Mucosa of descending colon (tissue), 3 donors: Measurements from ENCODE around the gene ZFPM1. TPM values are rescaled to one million over a fixed set of nuclear protein-coding genes. Genes with fewer than 3 reads are reported as not detected.
A peak's percentile ranks its signal among the peaks of the same experiment; 100 is the strongest.

Source experiments
- ATAC-seq: fragments of 200-7000 bp; cut with Tn5 transposase; one replicate; pipeline ENCODE4 v1.9.1; 2020; ENCODE audit warnings: mild to moderate bottlenecking, moderate library complexity
- DNase-seq, 3 donors: peaks; one replicate each; pipeline ENCODE4 v3.0.0-alpha.2; 2020
- H3K36me3 ChIP-seq: fragments of 200-600 bp; one replicate; pipeline ENCODE4 v1.8.0; 2021; ENCODE audit warnings: low read depth, mild to moderate bottlenecking
- H3K4me1 ChIP-seq: fragments of 200-600 bp; one replicate; pipeline ENCODE4 v1.8.0; 2021; ENCODE audit warnings: low read depth, mild to moderate bottlenecking
- H3K4me3 ChIP-seq: fragments of 200-600 bp; one replicate; pipeline ENCODE4 v1.8.0; 2021; ENCODE audit warnings: mild to moderate bottlenecking
- H3K9me3 ChIP-seq: fragments of 200-600 bp; one replicate; pipeline ENCODE4 v1.8.0; 2021; ENCODE audit warnings: mild to moderate bottlenecking
- intact Hi-C, 2 donors: fragments of 100-400 bp; cut with DNase I in 1 of 2; cut with micrococcal nuclease in 1 of 2; formaldehyde crosslinking; loops; one replicate each; pipeline versions ENCODE4 v1.11.0 to v1.11.1; 2022; cut with DNase I, micrococcal nuclease
- total RNA-seq, 3 donors: library from RNA; stranded (reverse); fragmentation: NEBNext Ultra II Directional in 2 of 3; extraction: Animal tissue kit (Norgen Biotek cat#: 25700) in 2 of 3; gene quantifications; one replicate each; pipeline versions ENCODE4 v1.2.1 to v1.2.4, GENCODE V29; 2021 to 2023
- TF ChIP-seq, protein P1 (sequence below): fragments of 200-600 bp; IDR thresholded peaks from one replicate; pipeline ENCODE4 v1.8.0; 2022; ENCODE audit warnings: antibody characterized with exemption, mild to moderate bottlenecking
- donor health status: DM: no; HTN: no; CAD: no; lungs with moderate emphysema.
- donor health status: DM: no; HTN: no; CAD: no.
- donor health status: DM: no; HTN: yes; CAD: no.

ZFPM1 gene
- total RNA-seq, 3 donors from 2014 or later = 5.2 to 10.3 (median 7.2) TPM

GRCh38 chr16:88420496-88420895 lies 32.6 kb upstream of the ZFPM1 start:
- no peak for ATAC-seq
- no peak for DNase-seq
- Histone ChIP-seq H3K9me3 (no peaks in the 10 kb centered on the region), H3K36me3 (no peaks in the 10 kb centered on the region), H3K4me1 (no peaks in the 10 kb centered on the region), H3K4me3 (no peak overlapping the region)
- TF ChIP-seq, protein P1, sequence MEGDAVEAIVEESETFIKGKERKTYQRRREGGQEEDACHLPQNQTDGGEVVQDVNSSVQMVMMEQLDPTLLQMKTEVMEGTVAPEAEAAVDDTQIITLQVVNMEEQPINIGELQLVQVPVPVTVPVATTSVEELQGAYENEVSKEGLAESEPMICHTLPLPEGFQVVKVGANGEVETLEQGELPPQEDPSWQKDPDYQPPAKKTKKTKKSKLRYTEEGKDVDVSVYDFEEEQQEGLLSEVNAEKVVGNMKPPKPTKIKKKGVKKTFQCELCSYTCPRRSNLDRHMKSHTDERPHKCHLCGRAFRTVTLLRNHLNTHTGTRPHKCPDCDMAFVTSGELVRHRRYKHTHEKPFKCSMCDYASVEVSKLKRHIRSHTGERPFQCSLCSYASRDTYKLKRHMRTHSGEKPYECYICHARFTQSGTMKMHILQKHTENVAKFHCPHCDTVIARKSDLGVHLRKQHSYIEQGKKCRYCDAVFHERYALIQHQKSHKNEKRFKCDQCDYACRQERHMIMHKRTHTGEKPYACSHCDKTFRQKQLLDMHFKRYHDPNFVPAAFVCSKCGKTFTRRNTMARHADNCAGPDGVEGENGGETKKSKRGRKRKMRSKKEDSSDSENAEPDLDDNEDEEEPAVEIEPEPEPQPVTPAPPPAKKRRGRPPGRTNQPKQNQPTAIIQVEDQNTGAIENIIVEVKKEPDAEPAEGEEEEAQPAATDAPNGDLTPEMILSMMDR = no peak
- intact Hi-C loops = no loop called here

DNA sequence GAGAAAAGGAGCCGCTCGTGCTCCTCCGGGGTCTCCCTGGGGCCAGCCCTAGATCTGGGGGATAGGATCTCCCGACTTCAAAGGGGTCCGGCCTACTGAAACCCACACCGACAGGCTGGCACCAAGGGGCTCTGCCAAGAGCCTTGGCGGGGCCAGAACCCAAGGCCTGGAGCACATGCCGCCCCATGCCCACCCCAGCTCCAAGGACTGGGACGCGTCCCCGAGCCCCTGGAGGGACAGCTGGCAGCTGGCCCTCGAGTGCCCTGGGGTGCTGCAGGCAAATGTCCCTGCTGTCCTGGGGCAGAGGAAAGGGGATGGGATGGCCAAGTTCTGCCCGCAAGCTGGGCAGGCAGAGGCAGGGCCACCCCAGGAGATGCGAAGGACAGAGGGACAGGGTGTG lies 31.8 kb upstream of the ZFPM1 start:
- H3K36me3 ChIP-seq = no peaks in the 10 kb centered on the region
- no peak overlapping the region for H3K4me3 ChIP-seq
- no peaks in the 10 kb centered on the region for H3K4me1 ChIP-seq
- TF ChIP-seq, protein P1 = no peak
- DNase-seq (no peak), ATAC-seq (no peak)
- intact Hi-C loops = no loop called here
- H3K9me3 ChIP-seq = no peaks in the 10 kb centered on the region

DNA sequence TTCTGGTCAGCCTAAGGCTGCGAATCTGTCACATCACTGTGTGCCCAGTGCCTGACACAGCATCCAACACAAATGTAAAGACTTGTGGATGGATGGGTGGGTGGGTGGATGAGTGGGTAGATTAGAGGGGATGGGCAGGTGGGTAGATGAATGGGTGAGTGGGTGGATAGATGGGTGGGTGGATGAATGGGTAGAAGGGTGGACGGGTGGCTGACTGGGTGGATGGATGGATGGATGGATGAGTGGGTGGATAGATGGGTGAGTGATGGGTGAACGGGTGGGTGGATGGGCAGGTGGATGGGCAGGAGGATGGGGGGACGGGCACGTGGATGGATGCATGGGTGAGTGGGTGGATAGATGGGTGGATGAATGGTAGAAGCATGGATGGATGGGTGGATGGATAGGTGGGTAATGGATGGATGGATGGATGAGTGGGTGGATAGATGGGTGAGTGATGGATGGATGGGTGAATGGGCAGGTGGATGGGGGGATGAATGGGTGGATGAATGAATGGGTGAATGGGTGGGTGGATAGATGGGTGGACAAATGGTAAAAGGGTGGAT lies 31.1 kb upstream of the ZFPM1 start:
- intact Hi-C loops = no loop called here
- TF ChIP-seq, protein P1 = no peak
- DNase-seq (no peak), ATAC-seq (no peak)
- no peaks in the 10 kb centered on the region for H3K36me3 ChIP-seq
- no peaks in the 10 kb centered on the region for H3K4me1 ChIP-seq
- no peak overlapping the region for H3K4me3 ChIP-seq
- H3K9me3 ChIP-seq = no peaks in the 10 kb centered on the region

DNA sequence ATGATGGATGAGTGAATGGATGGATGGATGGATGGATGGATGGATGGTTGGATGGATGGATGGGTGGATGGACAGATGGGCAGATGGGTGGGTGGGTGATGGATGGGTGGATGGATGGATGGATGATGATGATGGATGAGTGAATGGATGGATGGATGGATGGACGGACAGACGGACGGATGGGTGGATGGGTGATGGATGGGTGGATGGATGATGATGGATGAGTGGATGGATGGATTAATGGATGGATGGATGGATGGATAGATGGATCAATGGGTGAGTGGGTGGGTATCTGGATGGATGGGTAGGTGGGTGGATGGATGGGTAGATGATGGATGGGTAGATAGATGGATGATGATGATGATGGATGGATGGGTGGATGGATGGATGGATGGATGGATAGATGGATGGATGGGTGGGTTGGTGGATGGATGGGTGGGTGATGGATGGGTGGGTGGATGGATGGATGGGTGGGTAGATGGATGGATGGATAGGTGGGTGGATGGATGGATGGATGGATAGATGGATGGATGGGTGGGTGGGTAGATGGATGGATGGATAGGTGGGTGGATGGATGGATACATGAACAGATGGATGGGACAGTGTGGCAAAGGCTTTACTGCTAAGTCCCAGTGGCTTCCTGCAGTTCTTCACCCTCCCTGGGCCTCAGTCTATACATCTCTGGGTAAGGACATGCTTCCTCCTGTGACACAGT lies 30.2 kb upstream of the ZFPM1 start:
- ATAC-seq (no peak), DNase-seq (no peak)
- Histone ChIP-seq H3K4me3 (no peak overlapping the region), H3K4me1 (no peaks in the 10 kb centered on the region), H3K36me3 (no peaks in the 10 kb centered on the region), H3K9me3 (no peaks in the 10 kb centered on the region)
- intact Hi-C loops = no loop called here
- TF ChIP-seq, protein P1 = no peak

- Histone ChIP-seq H3K9me3 (no peaks in the 10 kb centered on the region), H3K4me1 (no peaks in the 10 kb centered on the region), H3K36me3 (no peaks in the 10 kb centered on the region), H3K4me3 (no peak overlapping the region)
- intact Hi-C loops = no loop called here
- peak; percentile 42 for ATAC-seq
- no peak for DNase-seq
- TF ChIP-seq, protein P1 = no peak
Measured at GRCh38 chr16:88423448-88423850, 29.6 kb upstream of the ZFPM1 start.
